Activated CD4-positive, alpha-beta T cell treated with anti-CD3 and anti-CD28 coated beads for 24 hours (primary cell): ENCODE results near the gene PFKFB3.
A peak's percentile ranks its signal among the peaks of the same experiment; 100 is the strongest.
"Not testable (repeated sequence)": the region's sequence is repeated elsewhere in the genome, so short reads cannot be mapped to it uniquely, and the experiment has no call there.

Source experiments
- DNase-seq, 2 donors: peaks; one replicate each; pipeline ENCODE4 v3.0.0-alpha.2; 2020; ENCODE audit warnings: low read depth in 2 of 2

Gene PFKFB3

GRCh38 chr10:6202098-6202683, 541 bp upstream of the PFKFB3 start:
- DNase-seq = no peak

GRCh38 chr10:6203331-6204062, 765 bp downstream of the PFKFB3 start:
- DNase-seq = peak; percentile 18 to 40

GRCh38 chr10:6204063-6204340, 1.3 kb downstream of the PFKFB3 start:
- peak; percentile 41 to 62 for DNase-seq

- DNase-seq = no peak
Measured at GRCh38 chr10:6204341-6205191, 1.8 kb downstream of the PFKFB3 start.

- not testable (repeated sequence) for DNase-seq
Measured at GRCh38 chr10:6206486-6206885, 3.8 kb downstream of the PFKFB3 start.

- DNase-seq = no peak
Measured at GRCh38 chr10:6207658-6208057, 4.9 kb downstream of the PFKFB3 start.

- no peak for DNase-seq
Measured at GRCh38 chr10:6208799-6209235, 6.1 kb downstream of the PFKFB3 start.

GRCh38 chr10:6211341-6211670, 8.6 kb downstream of the PFKFB3 start:
- no peak for DNase-seq

GRCh38 chr10:6211671-6212635, 9.2 kb downstream of the PFKFB3 start:
- DNase-seq = no peak

- DNase-seq = no peak
Measured at GRCh38 chr10:6212806-6213205, 10.1 kb downstream of the PFKFB3 start.

GRCh38 chr10:6213257-6213905, 10.6 kb downstream of the PFKFB3 start:
- no peak for DNase-seq

- DNase-seq = no peak
Measured at GRCh38 chr10:6213908-6214307, 11.2 kb downstream of the PFKFB3 start.

- no peak for DNase-seq
Measured at GRCh38 chr10:6214612-6215011, 11.9 kb downstream of the PFKFB3 start.

- DNase-seq = no peak
Measured at GRCh38 chr10:6215241-6215640, 12.5 kb downstream of the PFKFB3 start.

GRCh38 chr10:6215683-6216484, 13.2 kb downstream of the PFKFB3 start:
- no peak for DNase-seq

GRCh38 chr10:6216916-6217315, 14.2 kb downstream of the PFKFB3 start:
- no peak for DNase-seq

- no peak for DNase-seq
Measured at GRCh38 chr10:6217611-6218010, 14.9 kb downstream of the PFKFB3 start.

- no peak for DNase-seq
Measured at GRCh38 chr10:6218692-6219493, 16.2 kb downstream of the PFKFB3 start.

- no peak for DNase-seq
Measured at GRCh38 chr10:6219494-6219836, 16.7 kb downstream of the PFKFB3 start.
